ENCODE results near the gene XRCC4.

GRCh38 chr5:83172655-83173054, 95.3 kb downstream of the XRCC4 start:
- no peak for TF ChIP-seq CTCF (IDR thresholded peaks at IDR 0.05; ENCODE audit: insufficient read depth, low read depth, low read length)
- no peak for TF ChIP-seq EZH2 (IDR thresholded peaks at IDR 0.05; ENCODE audit: insufficient read depth, low read length)

Data from astrocyte (in vitro differentiated cells and primary cell).